GM19351 (cell line): ENCODE measurements around the gene JAZF1.
"Not testable (repeated sequence)": the region's sequence is repeated elsewhere in the genome, so short reads cannot be mapped to it uniquely, and the experiment has no call there.

Source experiments
- ATAC-seq: cut with Tn5 transposase; IDR thresholded peaks from one replicate; pipeline ENCODE4 v1.9.1; 2021; ENCODE audit warnings: mild to moderate bottlenecking, moderate library complexity; ENCODE audit not compliant: unreplicated experiment

Gene JAZF1

GRCh38 chr7:27922907-27923641, 257.5 kb downstream of the JAZF1 start:
- peak; percentile 77 for ATAC-seq

DNA sequence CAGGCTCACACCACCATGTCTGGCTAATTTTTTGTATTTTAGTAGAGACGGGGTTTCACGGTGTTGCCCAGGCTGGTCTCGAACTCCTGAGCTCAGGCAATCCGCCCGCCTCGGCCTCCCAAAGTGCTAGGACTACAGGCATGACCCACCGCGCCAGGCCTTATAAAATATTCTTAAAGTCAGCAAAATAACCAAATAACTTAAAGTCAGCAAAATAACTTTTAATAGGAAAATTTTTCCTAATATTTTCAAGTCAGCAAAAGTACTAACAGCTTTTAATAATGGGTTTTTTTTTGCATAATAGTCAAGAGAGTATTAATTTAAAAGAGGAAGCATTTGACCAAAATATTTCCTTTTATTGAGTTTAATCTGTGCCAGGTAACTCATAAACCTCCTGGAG, 258.2 kb downstream of the JAZF1 start:
- not testable (repeated sequence) for ATAC-seq

GRCh38 chr7:27921081-27921836, 259.3 kb downstream of the JAZF1 start:
- ATAC-seq: peak; percentile 41

- ATAC-seq: no peak
Measured at GRCh38 chr7:27920281-27920946, 260.2 kb downstream of the JAZF1 start.

DNA sequence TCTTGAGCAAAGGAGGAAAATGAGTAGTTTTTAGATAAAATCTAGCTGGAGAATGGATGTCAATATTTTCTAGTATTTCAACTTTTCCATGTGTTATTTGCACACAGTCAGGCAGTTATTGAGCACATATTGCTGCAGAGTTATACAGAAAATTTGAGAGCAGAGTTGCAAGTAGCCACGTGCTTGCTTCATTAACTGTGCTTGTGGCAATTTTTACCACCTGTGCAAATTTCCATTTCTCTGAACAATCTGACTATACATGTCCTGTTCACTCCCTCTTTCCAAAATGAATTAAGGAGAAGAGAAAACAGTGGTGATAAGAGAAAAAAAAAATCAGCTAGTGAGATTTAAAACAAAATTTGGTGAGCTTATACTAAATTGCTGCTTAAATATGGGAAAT, 262.1 kb downstream of the JAZF1 start:
- ATAC-seq: no peak

- ATAC-seq: no peak
Measured at GRCh38 chr7:27917774-27918314, 262.8 kb downstream of the JAZF1 start.

DNA sequence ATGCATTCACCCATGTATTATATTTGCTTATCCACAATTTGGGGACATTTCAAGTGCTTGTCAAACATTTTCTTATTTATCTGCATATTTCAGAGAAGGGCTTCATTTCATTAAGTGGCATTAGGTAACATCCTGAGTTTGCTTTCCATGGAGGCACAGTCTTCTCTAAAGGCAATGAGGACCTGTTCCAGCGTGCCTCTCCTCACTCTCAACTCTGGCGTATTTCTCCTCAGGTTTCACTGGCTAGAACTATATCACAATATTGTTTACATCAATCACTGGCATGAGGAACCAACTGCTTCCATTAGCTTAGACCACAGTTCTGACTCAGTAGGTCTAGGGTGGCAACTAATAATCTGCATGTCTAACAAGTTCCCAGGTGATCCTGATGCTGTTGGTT, 263.5 kb downstream of the JAZF1 start:
- ATAC-seq: no peak

DNA sequence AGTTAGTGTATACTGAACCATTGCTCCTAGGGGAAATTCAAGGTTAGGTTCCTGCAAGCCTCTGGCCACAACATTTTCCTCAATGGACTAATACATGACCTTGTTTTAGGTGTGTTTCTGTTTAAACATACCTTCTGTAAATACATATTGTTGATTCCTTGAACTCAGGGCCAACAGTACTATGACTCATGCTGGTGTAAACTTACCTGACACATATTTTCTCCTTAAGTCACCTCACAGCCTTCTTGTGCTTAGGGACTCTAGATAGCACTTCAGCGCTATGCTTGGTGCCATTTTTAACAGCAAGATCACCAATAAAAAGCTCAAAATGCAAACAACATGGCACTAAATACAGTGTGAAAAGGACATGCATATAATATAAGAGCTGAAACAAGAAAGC, 264.2 kb downstream of the JAZF1 start:
- no peak for ATAC-seq

- no peak for ATAC-seq
Measured at GRCh38 chr7:27914409-27914808, 266.2 kb downstream of the JAZF1 start.

GRCh38 chr7:27912751-27913150, 267.8 kb downstream of the JAZF1 start:
- ATAC-seq: no peak

DNA sequence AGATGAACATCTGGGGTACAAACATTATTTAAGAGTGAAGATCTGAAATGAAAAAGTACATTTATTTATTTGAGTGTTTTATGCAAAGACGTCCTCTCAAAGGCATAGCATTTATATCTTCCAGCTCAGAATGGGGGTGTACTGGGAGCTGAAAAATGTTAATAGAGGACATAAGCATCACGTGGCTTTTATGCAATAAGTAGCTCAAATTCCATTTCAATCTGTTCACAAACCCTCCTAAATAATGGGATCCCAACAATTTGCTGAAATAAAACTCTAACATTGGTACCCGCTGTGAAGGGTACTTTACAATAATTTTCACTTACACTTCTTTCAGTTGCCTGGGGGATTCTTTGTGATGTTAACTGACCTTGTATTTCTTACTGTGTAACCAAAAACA, 268.7 kb downstream of the JAZF1 start:
- ATAC-seq: no peak

GRCh38 chr7:27910326-27910725, 270.3 kb downstream of the JAZF1 start:
- no peak for ATAC-seq

DNA sequence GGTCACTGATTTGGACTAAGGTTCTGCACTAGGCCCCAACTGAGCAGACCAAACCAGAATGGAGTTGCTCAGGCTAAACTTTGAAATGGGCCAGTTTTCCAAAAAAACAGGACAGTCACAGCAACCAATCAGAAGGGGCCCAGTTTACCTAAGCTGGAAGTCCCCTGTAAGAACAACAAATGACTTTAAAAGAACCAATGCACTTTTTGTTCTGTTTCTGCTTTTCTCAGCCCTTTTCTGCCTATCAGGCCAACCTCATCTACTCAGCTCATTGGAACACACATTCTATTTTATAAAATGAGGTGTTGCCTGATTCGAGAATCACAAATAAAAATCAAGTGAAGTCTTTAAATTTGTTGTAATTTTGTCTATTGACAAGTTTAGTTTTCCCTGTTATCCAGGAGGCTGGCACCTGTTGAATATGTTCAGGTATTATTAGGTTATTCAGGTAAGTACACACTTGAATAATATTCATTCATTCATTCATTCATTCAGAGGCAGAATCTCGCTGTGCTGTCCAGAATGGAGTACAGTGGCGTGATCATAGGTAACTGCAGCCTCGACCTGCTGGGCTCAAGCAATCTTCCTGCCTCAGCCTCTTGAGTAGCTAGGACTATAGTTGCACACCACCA, 271.9 kb downstream of the JAZF1 start:
- no peak for ATAC-seq

- ATAC-seq: no peak
Measured at GRCh38 chr7:27906385-27907091, 274.1 kb downstream of the JAZF1 start.

DNA sequence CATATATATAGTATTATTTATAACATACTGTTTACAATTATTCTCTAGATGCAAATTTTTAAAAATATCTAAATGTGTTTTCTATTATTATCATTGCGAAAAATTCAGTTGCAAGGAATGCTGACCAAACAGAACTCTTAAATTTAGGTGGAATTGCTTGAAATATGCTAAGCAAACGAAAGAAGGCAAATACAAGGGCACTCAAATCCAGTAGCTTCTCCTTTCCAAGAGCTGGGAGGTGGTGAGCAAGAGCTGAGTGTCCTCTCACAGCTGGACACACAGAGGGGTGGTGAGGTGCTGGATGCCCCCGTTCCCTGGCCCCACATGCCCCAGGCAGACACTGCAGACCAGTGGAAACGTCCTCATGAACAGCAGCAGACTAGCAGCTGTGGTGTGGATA, 274.6 kb downstream of the JAZF1 start:
- ATAC-seq: no peak

DNA sequence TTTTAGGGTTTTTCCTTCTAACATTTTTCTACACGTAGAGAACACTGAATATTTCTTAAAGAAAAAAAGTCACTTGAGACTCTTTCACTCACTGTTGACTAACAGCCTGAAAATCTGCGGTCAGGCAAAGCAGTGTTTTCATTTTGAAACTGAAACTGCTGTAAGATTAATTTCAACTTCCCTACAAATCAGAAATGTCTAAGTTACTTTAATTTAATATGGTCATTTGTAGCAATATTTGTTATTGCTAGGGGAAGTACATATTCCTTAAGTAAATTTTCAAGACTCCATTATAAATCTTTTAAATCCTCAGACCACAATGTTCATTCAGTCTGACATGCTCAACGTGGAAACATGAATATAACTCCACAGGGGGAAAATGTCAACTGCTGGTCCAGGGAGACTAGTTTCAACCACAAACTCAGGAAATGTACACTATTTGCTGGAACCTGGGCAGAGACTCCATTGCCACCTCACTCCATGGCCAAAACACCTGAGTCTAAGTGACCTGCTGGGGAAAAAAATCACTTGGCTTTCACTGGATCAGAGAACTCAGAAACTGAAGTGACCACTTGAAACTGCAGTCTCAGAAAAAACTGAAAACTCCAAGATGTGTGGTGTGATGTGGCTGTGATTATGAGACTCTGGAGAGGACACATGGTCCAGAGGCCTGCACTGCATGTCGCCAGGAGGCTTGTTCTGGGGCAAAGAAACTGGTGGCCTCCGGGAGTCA, 279.4 kb downstream of the JAZF1 start:
- peak; percentile 90 for ATAC-seq

DNA sequence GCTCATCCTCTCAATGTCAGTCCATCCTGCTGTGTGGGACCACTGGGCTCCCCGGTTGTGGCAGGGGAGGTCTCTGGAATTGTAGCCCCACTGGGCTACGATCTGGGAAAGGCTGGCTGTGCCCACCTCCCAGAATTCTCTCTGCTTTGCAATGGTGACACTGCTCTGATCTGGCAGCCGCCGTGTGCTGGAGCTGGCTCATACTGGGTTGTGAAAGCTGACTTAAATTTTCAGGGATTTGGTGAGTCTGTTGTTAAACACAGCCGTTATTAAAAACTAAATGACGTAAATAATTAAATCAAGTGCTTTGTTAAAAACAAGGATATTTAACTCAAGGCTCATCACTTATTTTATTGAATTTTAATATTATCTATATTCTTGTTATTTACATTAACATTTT, 280.6 kb downstream of the JAZF1 start:
- no peak for ATAC-seq

GRCh38 chr7:27899601-27900000, 281.0 kb downstream of the JAZF1 start:
- ATAC-seq: no peak

- ATAC-seq: no peak
Measured at GRCh38 chr7:27897441-27897847, 283.2 kb downstream of the JAZF1 start.

- no peak for ATAC-seq
Measured at GRCh38 chr7:27897001-27897400, 283.6 kb downstream of the JAZF1 start.
